Fibroblast of lung (primary cell): ENCODE data around the gene CDC42EP2.

Experiments used
- EZH2 ChIP-seq: IDR thresholded peaks from 2 replicates; pipeline ENCODE4 v1.5.1; 2012; ENCODE audit warnings: low read length, control low read depth, mild to moderate bottlenecking; ENCODE audit errors: missing control alignments
- TF ChIP-seq, protein P1 (sequence below), 2 donors: IDR thresholded peaks in 1 of 2; conservative IDR thresholded peaks in 1 of 2; 1 replicate in 1 of 2; 2 replicates in 1 of 2; pipeline ENCODE4 v1.5.1; 2011 to 2012; ENCODE audit warnings: low read length in 2 of 2, control low read depth in 1 of 2, inconsistent platforms in 1 of 2, low read depth in 1 of 2, mild to moderate bottlenecking in 1 of 2

DNA sequence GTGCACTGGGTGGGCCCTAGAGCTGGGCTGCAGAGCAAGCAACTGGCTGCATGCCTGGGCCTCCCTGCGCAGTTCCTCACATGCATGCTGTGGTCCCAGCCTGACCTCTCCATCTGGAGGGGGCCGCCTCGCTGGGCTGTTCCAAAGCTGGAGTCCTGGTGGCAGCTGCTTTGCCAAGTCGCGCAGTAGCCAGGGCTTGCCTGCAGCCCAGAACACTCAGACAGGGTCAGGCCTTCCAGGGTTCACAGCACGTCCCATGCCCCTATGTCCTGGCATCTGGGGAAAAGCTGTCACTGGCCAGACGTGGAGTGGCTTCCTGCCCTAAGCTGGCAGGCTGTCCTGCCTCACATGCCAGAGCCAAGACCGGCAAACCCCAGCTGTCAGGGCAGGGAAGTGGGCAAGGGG, 16.5 kb upstream of the CDC42EP2 start:
- TF ChIP-seq, protein P1, sequence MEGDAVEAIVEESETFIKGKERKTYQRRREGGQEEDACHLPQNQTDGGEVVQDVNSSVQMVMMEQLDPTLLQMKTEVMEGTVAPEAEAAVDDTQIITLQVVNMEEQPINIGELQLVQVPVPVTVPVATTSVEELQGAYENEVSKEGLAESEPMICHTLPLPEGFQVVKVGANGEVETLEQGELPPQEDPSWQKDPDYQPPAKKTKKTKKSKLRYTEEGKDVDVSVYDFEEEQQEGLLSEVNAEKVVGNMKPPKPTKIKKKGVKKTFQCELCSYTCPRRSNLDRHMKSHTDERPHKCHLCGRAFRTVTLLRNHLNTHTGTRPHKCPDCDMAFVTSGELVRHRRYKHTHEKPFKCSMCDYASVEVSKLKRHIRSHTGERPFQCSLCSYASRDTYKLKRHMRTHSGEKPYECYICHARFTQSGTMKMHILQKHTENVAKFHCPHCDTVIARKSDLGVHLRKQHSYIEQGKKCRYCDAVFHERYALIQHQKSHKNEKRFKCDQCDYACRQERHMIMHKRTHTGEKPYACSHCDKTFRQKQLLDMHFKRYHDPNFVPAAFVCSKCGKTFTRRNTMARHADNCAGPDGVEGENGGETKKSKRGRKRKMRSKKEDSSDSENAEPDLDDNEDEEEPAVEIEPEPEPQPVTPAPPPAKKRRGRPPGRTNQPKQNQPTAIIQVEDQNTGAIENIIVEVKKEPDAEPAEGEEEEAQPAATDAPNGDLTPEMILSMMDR (conservative IDR thresholded peaks at IDR 0.05 in 1 of 2, IDR thresholded peaks at IDR 0.05 in 1 of 2; ENCODE audit: low read depth in 1 of 2, low read length in 2 of 2): no peak
- TF ChIP-seq EZH2: no peak
